ENCODE measurements around the gene MRPL10. TPM values are rescaled to one million over a fixed set of nuclear protein-coding genes. Genes with fewer than 3 reads are reported as not detected.

Gene MRPL10
- total RNA-seq, 1 experiment from 2014 or later = 159 TPM

DNA sequence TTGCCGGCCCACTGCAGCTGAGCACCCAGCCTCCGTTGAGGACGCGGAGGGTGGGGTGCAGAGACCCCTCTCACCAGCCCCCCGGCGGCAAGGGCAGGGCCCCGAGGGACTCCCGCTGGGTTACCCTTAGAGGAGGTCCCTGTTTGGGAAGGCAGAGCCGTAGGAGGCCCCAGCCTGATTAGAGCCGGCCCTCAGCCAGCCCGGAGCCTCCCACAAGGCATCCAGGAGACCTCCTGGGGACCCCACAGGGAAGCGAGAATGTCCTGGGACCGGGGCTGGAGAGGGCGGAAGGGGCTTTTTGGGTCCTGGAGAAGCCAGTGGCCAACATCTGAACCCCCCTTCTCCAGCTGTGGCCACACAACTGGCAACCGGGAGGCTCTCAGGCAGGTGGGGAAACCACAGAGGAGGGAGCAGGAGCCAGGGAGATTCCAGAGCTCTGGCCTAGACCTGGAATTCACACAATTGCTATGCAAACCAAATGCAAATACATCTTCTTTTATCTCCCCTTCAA is 41.4 kb upstream of the MRPL10 start:
- intact Hi-C loops (cut with micrococcal nuclease; ENCODE audit: unreplicated experiment) = no loop called here
- CTCF ChIA-PET = interaction anchor here (0.6 to 7.5 kb wide), 2 partner anchors 30 to 32 kb away, joined by 3 to 37 read pairs; partner anchors contain the start of gene SCRN2
- peaks cover 53% of the 10 kb centered on the region for H3K4me1 ChIP-seq
- H3K9me3 ChIP-seq = no peaks in the 10 kb centered on the region
- DNase-seq = no peak
- no peaks in the 10 kb centered on the region; the same call in 1 of the 2 replicates for H3K27me3 ChIP-seq (replicated peaks; ENCODE audit: control insufficient read depth, insufficient read depth, low read length)
- no peaks in the 10 kb centered on the region for H3K27me3 Mint-ChIP-seq (ENCODE audit: insufficient read depth, unreplicated experiment)
- H3K4me1 Mint-ChIP-seq (ENCODE audit: low read depth, unreplicated experiment) = peaks cover 15% of the 10 kb centered on the region
- BruUV-seq (replicated peaks) = no TSS peak
- H3K4me3 ChIP-seq (ENCODE audit: low read depth, low read length) = no peak overlapping the region
- TF ChIP-seq, protein P1, sequence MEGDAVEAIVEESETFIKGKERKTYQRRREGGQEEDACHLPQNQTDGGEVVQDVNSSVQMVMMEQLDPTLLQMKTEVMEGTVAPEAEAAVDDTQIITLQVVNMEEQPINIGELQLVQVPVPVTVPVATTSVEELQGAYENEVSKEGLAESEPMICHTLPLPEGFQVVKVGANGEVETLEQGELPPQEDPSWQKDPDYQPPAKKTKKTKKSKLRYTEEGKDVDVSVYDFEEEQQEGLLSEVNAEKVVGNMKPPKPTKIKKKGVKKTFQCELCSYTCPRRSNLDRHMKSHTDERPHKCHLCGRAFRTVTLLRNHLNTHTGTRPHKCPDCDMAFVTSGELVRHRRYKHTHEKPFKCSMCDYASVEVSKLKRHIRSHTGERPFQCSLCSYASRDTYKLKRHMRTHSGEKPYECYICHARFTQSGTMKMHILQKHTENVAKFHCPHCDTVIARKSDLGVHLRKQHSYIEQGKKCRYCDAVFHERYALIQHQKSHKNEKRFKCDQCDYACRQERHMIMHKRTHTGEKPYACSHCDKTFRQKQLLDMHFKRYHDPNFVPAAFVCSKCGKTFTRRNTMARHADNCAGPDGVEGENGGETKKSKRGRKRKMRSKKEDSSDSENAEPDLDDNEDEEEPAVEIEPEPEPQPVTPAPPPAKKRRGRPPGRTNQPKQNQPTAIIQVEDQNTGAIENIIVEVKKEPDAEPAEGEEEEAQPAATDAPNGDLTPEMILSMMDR (IDR thresholded peaks at IDR 0.05; ENCODE audit: insufficient read depth in 1 of 2, low read depth in 1 of 2, low read length in 1 of 2, severe bottlenecking in 1 of 2, unreplicated experiment in 1 of 2) = no peak
- no peak overlapping the region for H3K4me3 Mint-ChIP-seq (ENCODE audit: unreplicated experiment)
- H3K36me3 Mint-ChIP-seq (ENCODE audit: insufficient read depth, unreplicated experiment) = no peaks in the 10 kb centered on the region
- POLR2A ChIA-PET = interaction anchor here (0.9 kb wide), 1 partner anchor 23 kb away, joined by 3 read pairs; the partner anchor contains the start of gene SP2
- no peak overlapping the region for H3K27ac Mint-ChIP-seq (ENCODE audit: unreplicated experiment)
- no peaks in the 10 kb centered on the region for H3K36me3 ChIP-seq (ENCODE audit: control insufficient read depth, insufficient read depth, low read length)
- H3K9me3 Mint-ChIP-seq (ENCODE audit: unreplicated experiment) = no peaks in the 10 kb centered on the region

DNA sequence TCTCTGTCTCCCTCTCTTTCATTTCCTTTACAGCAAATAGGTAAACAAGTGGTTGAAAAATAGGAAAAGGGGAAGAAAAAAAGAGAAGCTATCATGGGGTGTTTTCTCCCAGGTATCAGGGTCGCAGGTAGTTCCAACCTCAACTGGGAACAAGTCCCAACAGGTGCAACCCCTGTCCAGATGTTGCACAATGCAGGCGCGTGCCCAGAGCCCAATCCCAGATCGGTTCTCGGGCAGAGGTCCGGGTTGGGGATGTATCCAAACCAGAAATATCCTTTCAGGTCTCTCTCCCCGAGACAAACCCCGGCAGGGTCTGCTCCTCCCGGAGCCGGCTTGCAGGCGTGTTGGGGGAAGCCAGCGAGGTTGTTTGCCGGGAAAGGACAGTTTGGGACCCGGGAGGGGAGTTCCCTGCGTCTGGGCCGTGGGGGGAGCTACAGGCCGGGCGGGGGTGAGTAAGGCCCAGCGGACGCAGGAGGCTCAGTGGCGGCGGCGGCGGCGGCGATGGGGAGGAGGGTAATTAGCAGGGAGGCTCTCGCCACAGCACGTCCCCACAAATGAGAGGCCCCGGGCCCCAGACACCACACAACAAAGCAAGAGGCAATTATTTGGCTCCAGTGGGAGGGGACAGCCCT is 40.8 kb upstream of the MRPL10 start:
- Mint-ChIP-seq H3K27ac (ENCODE audit: unreplicated experiment) (no peak overlapping the region), H3K27me3 (ENCODE audit: insufficient read depth, unreplicated experiment) (no peaks in the 10 kb centered on the region), H3K36me3 (ENCODE audit: insufficient read depth, unreplicated experiment) (no peaks in the 10 kb centered on the region), H3K9me3 (ENCODE audit: unreplicated experiment) (no peaks in the 10 kb centered on the region), H3K4me3 (ENCODE audit: unreplicated experiment) (no peak overlapping the region), H3K4me1 (ENCODE audit: low read depth, unreplicated experiment) (peaks cover 15% of the 10 kb centered on the region)
- TF ChIP-seq, protein P1 (IDR thresholded peaks at IDR 0.05; ENCODE audit: insufficient read depth in 1 of 2, low read depth in 1 of 2, low read length in 1 of 2, severe bottlenecking in 1 of 2, unreplicated experiment in 1 of 2) = no peak
- no peaks in the 10 kb centered on the region; the same call in 1 of the 2 replicates for H3K27me3 ChIP-seq (replicated peaks; ENCODE audit: control insufficient read depth, insufficient read depth, low read length)
- peaks cover 48% of the 10 kb centered on the region for H3K4me1 ChIP-seq
- ChIA-PET CTCF (interaction anchor here (0.6 to 7.5 kb wide), 3 partner anchors 30 to 788 kb away, joined by 3 to 37 read pairs (median 3); partner anchors contain the start of gene SCRN2), POLR2A (interaction anchor here (0.9 kb wide), 1 partner anchor 23 kb away, joined by 3 read pairs; the partner anchor contains the start of gene SP2)
- no peaks in the 10 kb centered on the region for H3K9me3 ChIP-seq
- DNase-seq = no peak
- BruUV-seq (replicated peaks) = no TSS peak
- H3K4me3 ChIP-seq (ENCODE audit: low read depth, low read length) = no peak overlapping the region
- no peaks in the 10 kb centered on the region for H3K36me3 ChIP-seq (ENCODE audit: control insufficient read depth, insufficient read depth, low read length)
- intact Hi-C loops (cut with micrococcal nuclease; ENCODE audit: unreplicated experiment) = no loop called here

DNA sequence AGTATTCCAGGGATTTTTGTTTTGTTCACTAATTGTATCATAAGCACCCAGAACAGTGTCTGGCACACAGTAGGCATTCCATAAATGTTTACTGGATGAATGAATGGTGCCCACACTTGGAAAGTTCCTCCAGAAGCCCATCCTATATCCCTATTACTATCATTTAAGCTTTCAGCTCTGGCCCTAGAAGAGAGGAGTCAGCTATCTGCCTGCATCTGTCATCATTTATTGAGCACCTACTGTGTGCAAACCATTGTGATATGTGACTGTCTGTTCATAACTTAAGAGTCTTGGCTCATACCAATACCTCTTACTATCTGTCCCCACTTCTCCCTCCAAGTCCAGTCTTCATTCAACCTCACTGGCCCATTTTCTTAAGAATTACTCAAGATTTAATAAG is 39.7 kb upstream of the MRPL10 start:
- H3K9me3 Mint-ChIP-seq (ENCODE audit: unreplicated experiment) = no peaks in the 10 kb centered on the region
- H3K27ac Mint-ChIP-seq (ENCODE audit: unreplicated experiment) = no peak overlapping the region
- H3K9me3 ChIP-seq = no peaks in the 10 kb centered on the region
- no peak overlapping the region for H3K4me3 ChIP-seq (ENCODE audit: low read depth, low read length)
- POLR2A ChIA-PET = no interaction called here
- no peak for DNase-seq
- H3K27me3 ChIP-seq (replicated peaks; ENCODE audit: control insufficient read depth, insufficient read depth, low read length) = no peaks in the 10 kb centered on the region; the same call in 1 of the 2 replicates
- no peaks in the 10 kb centered on the region for H3K36me3 Mint-ChIP-seq (ENCODE audit: insufficient read depth, unreplicated experiment)
- no peak overlapping the region for H3K4me3 Mint-ChIP-seq (ENCODE audit: unreplicated experiment)
- H3K4me1 Mint-ChIP-seq (ENCODE audit: low read depth, unreplicated experiment) = peaks cover 18% of the 10 kb centered on the region
- no peaks in the 10 kb centered on the region for H3K27me3 Mint-ChIP-seq (ENCODE audit: insufficient read depth, unreplicated experiment)
- peaks cover 46% of the 10 kb centered on the region for H3K4me1 ChIP-seq
- no peaks in the 10 kb centered on the region for H3K36me3 ChIP-seq (ENCODE audit: control insufficient read depth, insufficient read depth, low read length)
- TF ChIP-seq, protein P1 (IDR thresholded peaks at IDR 0.05; ENCODE audit: insufficient read depth in 1 of 2, low read depth in 1 of 2, low read length in 1 of 2, severe bottlenecking in 1 of 2, unreplicated experiment in 1 of 2) = no peak
- no TSS peak for BruUV-seq (replicated peaks)
- CTCF ChIA-PET = interaction anchor here (1.1 to 7.5 kb wide), 2 partner anchors 29 to 53 kb away, joined by 3 to 37 read pairs; partner anchors contain the start of gene SCRN2
- intact Hi-C loops (cut with micrococcal nuclease; ENCODE audit: unreplicated experiment) = loop anchor here (2.0 kb wide), 1 partner anchor 14 kb away; no protein-coding TSS in a partner anchor
